Trophoblast cell (in vitro differentiated cells and primary cell): ENCODE data around the gene NELFB.

Source experiments
- DNase-seq, 2 donors: peaks; one replicate each; pipeline ENCODE4 v3.0.0-alpha.2; 2016
- H2AFZ ChIP-seq: 2 replicates; pipeline ENCODE4 v1.6.1; 2013; ENCODE audit warnings: low read length, moderate library complexity, mild to moderate bottlenecking; ENCODE audit not compliant: insufficient read depth, poor library complexity
- H2AK5ac ChIP-seq: 2 replicates; pipeline ENCODE4 v1.6.1; 2013; ENCODE audit warnings: mild to moderate bottlenecking, low read length
- H2BK120ac ChIP-seq: 2 replicates; pipeline ENCODE4 v1.6.1; 2013; ENCODE audit warnings: low read length, mild to moderate bottlenecking, moderate library complexity; ENCODE audit not compliant: insufficient read depth, poor library complexity
- H2BK12ac ChIP-seq: 2 replicates; pipeline ENCODE4 v1.6.1; 2013; ENCODE audit warnings: mild to moderate bottlenecking, low read length, moderate library complexity
- H2BK5ac ChIP-seq: 2 replicates; pipeline ENCODE4 v1.6.1; 2013; ENCODE audit warnings: low read length, low read depth, moderate library complexity, mild to moderate bottlenecking; ENCODE audit not compliant: poor library complexity
- H3K14ac ChIP-seq: 2 replicates; pipeline ENCODE4 v1.6.1; 2013; ENCODE audit warnings: mild to moderate bottlenecking, low read length
- H3K18ac ChIP-seq: 2 replicates; pipeline ENCODE4 v1.6.1; 2013; ENCODE audit warnings: mild to moderate bottlenecking, low read length
- H3K23ac ChIP-seq: 2 replicates; pipeline ENCODE4 v1.6.1; 2013; ENCODE audit warnings: low read length
- H3K27ac ChIP-seq: 2 replicates; pipeline ENCODE4 v1.5.1; 2013; ENCODE audit warnings: low read depth, mild to moderate bottlenecking, inconsistent platforms, low read length, moderate library complexity
- H3K27me3 ChIP-seq: 2 replicates; pipeline ENCODE4 v1.6.1; 2013; ENCODE audit warnings: inconsistent platforms, mild to moderate bottlenecking, low read length, moderate library complexity; ENCODE audit not compliant: insufficient read depth
- H3K36me3 ChIP-seq, 2 experiments: 1 replicate in 1 of 2; 2 replicates in 1 of 2; pipeline ENCODE4 v1.6.1; 2013; ENCODE audit warnings: low read length in 2 of 2, mild to moderate bottlenecking in 2 of 2, moderate library complexity in 1 of 2; ENCODE audit not compliant: insufficient read depth in 2 of 2, control insufficient read depth in 1 of 2
- H3K4ac ChIP-seq: 2 replicates; pipeline ENCODE4 v1.6.1; 2013; ENCODE audit warnings: low read depth, mild to moderate bottlenecking, low read length, moderate library complexity
- H3K4me1 ChIP-seq, 2 experiments: 1 replicate in 1 of 2; 2 replicates in 1 of 2; pipeline ENCODE4 v1.6.1; 2013; ENCODE audit warnings: low read length in 2 of 2, mild to moderate bottlenecking in 2 of 2, moderate library complexity in 1 of 2; ENCODE audit not compliant: insufficient read depth in 2 of 2, control insufficient read depth in 1 of 2
- H3K4me2 ChIP-seq: 2 replicates; pipeline ENCODE4 v1.6.1; 2013; ENCODE audit warnings: inconsistent platforms, mild to moderate bottlenecking, low read length, moderate library complexity
- H3K4me3 ChIP-seq: 2 replicates; pipeline ENCODE4 v1.5.1; 2013; ENCODE audit warnings: mild to moderate bottlenecking, low read depth, low read length, inconsistent platforms
- H3K79me1 ChIP-seq: one replicate; pipeline ENCODE4 v1.6.1; 2013; ENCODE audit warnings: low read length
- H3K79me2 ChIP-seq: 2 replicates; pipeline ENCODE4 v1.6.1; 2013; ENCODE audit warnings: low read length, mild to moderate bottlenecking; ENCODE audit not compliant: control insufficient read depth, insufficient read depth, poor library complexity
- H3K9ac ChIP-seq: 2 replicates; pipeline ENCODE4 v1.6.1; 2013; ENCODE audit warnings: mild to moderate bottlenecking, low read length
- H3K9me3 ChIP-seq: 2 replicates; pipeline ENCODE4 v1.6.1; 2013; ENCODE audit warnings: low read depth, mild to moderate bottlenecking, control low read depth, inconsistent platforms, low read length; ENCODE audit not compliant: insufficient read depth
- H4K12ac ChIP-seq: 2 replicates; pipeline ENCODE4 v1.6.1; 2013; ENCODE audit warnings: low read depth, mild to moderate bottlenecking, low read length, moderate library complexity
- H4K8ac ChIP-seq: 2 replicates; pipeline ENCODE4 v1.6.1; 2013; ENCODE audit warnings: low read depth, mild to moderate bottlenecking, low read length, moderate library complexity
- H4K91ac ChIP-seq: one replicate; pipeline ENCODE4 v1.6.1; 2013; ENCODE audit warnings: low read depth, mild to moderate bottlenecking, low read length, moderate library complexity
- WGBS: extraction: QIAGEN DNeasy Blood & Tissue Kit; methylation state at CpG from one replicate; pipeline ENCODE4 v1.1.7; 2013; ENCODE audit warnings: missing lambda C conversion rate; ENCODE audit not compliant: insufficient read length, insufficient coverage; ENCODE audit errors: extremely low coverage; 5-methylcytosine and 5-hydroxymethylcytosine counted together

Gene NELFB

DNA sequence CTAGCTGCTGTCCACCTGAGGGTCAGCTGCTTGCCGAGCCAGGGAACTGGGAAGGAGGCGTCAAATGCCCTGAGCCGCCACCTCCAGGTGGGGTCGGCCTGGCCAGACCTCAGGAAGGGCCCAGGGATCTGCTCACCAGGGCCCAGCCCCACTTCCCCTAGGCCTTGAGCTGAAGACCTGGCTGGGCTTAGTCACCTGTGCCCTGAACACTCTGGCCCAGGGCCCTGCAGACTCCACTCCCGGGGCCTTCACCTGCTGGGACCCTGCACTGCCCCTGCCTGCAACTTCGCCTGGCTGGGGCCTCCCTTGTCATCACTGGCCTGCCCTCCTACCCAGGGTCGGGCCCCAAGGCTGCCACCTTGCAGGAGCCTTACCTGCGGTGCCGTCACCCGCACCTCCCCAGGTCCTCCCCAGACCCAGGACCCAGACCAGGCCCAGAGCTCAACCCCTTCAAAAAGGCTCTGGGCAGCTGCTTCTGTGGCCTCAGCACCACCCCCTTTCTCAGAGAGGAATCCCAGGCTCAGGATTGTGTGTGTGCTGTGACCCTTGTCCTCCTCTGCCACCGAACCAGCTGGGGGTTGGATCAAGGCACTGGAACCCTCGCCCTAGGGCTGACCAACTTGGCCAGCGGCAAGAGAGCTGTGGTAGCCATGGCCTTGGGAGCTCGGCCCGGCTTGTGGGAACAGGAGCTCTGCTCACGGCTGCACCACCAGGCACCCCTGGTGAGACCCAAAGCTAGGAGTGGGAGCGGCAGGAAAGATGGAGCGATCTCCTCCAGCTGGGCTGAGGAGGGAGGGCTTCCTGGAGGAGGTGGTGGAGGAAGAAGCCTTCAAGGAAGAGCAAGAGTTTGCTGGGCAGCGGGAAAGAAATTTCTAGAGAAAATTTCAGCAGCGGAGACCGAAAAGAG, 1.2 kb upstream of the NELFB start:
- Histone ChIP-seq H3K23ac (no peak overlapping the region), H2AK5ac (peak overlapping the region; percentile 23), H3K14ac (peak overlapping the region; percentile 75), H3K4me2 (peak overlapping the region; percentile 99), H2AFZ (peak overlapping the region; percentile 89), H2BK120ac (no peak overlapping the region), H4K91ac (peak overlapping the region; percentile 74), H4K12ac (no peak overlapping the region), H3K79me1 (peaks cover 12% of the 10 kb centered on the region), H3K9me3 (peaks cover 2% of the 10 kb centered on the region), H3K36me3 (peaks cover 18 to 19% of the 10 kb centered on the region in 2 experiments), H3K9ac (no peak overlapping the region), H3K27me3 (no peaks in the 10 kb centered on the region), H3K18ac (peak overlapping the region; percentile 22), H2BK12ac (no peak overlapping the region), H3K4ac (no peak overlapping the region), H4K8ac (peak overlapping the region; percentile 98), H3K4me3 (peak overlapping the region; percentile 79), H3K4me1 (peaks cover 14 to 16% of the 10 kb centered on the region in 2 experiments), H3K27ac (no peak overlapping the region), H2BK5ac (no peak overlapping the region), H3K79me2 (peaks cover 12% of the 10 kb centered on the region)
- peak in 1 of 2 donors; percentile 37 for DNase-seq
- no CpG with 5 or more reads among the region's 21 CpGs for WGBS

GRCh38 chr9:137255448-137256114, 454 bp downstream of the NELFB start:
- Histone ChIP-seq H2BK12ac (no peak overlapping the region), H3K27me3 (no peaks in the 10 kb centered on the region), H3K4me3 (peak overlapping the region; percentile 96), H3K9me3 (no peaks in the 10 kb centered on the region), H3K4me1 (peaks cover 14 to 16% of the 10 kb centered on the region in 2 experiments), H4K91ac (peak overlapping the region; percentile 74), H3K79me1 (peaks cover 12% of the 10 kb centered on the region), H3K18ac (peak overlapping the region; percentile 58), H3K79me2 (peaks cover 12% of the 10 kb centered on the region), H2BK5ac (peak overlapping the region; percentile 64), H3K4ac (peak overlapping the region; percentile 49), H2AFZ (peak overlapping the region; percentile 77), H2AK5ac (peak overlapping the region; percentile 62), H4K8ac (peak overlapping the region; percentile 86), H3K27ac (peak overlapping the region; percentile 55), H4K12ac (peak overlapping the region; percentile 70), H3K36me3 (peaks cover 22 to 23% of the 10 kb centered on the region in 2 experiments), H3K14ac (peak overlapping the region; percentile 90), H2BK120ac (peak overlapping the region; percentile 67), H3K23ac (no peak overlapping the region), H3K4me2 (peak overlapping the region; percentile 69), H3K9ac (peak overlapping the region; percentile 75)
- WGBS, result no CpG with 5 or more reads among the region's 51 CpGs
- DNase-seq, result no peak

DNA sequence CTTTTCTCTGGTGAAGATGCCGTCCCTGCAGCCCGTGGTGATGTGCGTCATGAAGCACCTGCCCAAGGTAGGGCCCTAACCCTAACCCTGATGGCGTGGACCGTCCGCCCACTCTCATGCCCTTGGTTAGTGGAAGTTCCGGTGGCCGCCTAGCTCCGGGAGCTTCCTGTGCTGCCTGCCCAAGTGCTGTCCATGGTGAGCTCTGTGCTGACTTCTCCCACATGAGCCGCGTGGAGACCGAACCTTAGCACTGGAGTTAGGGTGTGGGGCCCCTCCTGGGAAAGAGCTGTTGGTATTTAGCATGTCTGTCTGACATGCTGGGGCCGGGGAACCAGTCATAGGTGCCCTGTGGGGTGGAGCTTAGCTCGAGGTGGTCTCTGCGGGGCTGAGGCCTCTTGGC, 1.2 kb downstream of the NELFB start:
- H2BK120ac ChIP-seq, result no peak overlapping the region
- no peak overlapping the region for H3K9ac ChIP-seq
- H3K4me1 ChIP-seq, result peaks cover 14 to 16% of the 10 kb centered on the region in 2 experiments
- H2BK5ac ChIP-seq, result no peak overlapping the region
- H3K79me1 ChIP-seq, result peaks cover 12% of the 10 kb centered on the region
- H4K91ac ChIP-seq, result no peak overlapping the region
- peak overlapping the region; percentile 96 for H3K4me3 ChIP-seq
- H4K12ac ChIP-seq, result no peak overlapping the region
- H4K8ac ChIP-seq, result no peak overlapping the region
- no peak overlapping the region for H2AK5ac ChIP-seq
- no peak for DNase-seq
- no peak overlapping the region for H3K14ac ChIP-seq
- H3K27ac ChIP-seq, result no peak overlapping the region
- WGBS, result no CpG with 5 or more reads among the region's 15 CpGs
- peaks cover 12% of the 10 kb centered on the region for H3K79me2 ChIP-seq
- H2AFZ ChIP-seq, result no peak overlapping the region
- peaks cover 22 to 23% of the 10 kb centered on the region in 2 experiments for H3K36me3 ChIP-seq
- no peak overlapping the region for H3K18ac ChIP-seq
- H3K4me2 ChIP-seq, result peak overlapping the region; percentile 69
- no peaks in the 10 kb centered on the region for H3K27me3 ChIP-seq
- no peak overlapping the region for H3K23ac ChIP-seq
- H3K4ac ChIP-seq, result peak overlapping the region; percentile 1
- no peaks in the 10 kb centered on the region for H3K9me3 ChIP-seq
- no peak overlapping the region for H2BK12ac ChIP-seq

DNA sequence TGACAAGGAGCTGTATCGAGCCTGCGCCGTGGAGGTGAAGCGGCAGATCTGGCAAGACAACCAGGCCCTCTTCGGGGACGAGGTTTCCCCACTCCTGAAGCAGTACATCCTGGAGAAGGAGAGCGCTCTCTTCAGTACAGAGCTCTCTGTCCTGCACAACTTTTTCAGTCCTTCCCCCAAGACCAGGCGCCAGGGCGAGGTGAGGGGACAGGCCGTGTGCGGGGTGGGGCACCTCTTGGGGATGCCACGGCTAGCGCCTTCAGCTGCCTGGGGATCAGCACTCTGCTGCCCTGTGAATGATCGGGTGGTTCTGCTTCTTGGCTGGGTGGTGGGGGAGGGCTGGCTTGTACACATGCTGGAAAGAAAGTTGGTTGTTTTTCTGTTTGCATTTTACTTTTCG, 1.7 kb downstream of the NELFB start:
- peak overlapping the region; percentile 12 for H3K4ac ChIP-seq
- H4K8ac ChIP-seq, result no peak overlapping the region
- H2AK5ac ChIP-seq, result no peak overlapping the region
- no peak overlapping the region for H2BK5ac ChIP-seq
- no peak overlapping the region for H3K4me2 ChIP-seq
- no peak overlapping the region for H3K14ac ChIP-seq
- no peak for DNase-seq
- WGBS, result no CpG with 5 or more reads among the region's 15 CpGs
- no peak overlapping the region for H3K9ac ChIP-seq
- H2BK120ac ChIP-seq, result no peak overlapping the region
- H3K18ac ChIP-seq, result no peak overlapping the region
- no peak overlapping the region for H3K23ac ChIP-seq
- H3K4me3 ChIP-seq, result no peak overlapping the region
- H2AFZ ChIP-seq, result no peak overlapping the region
- no peaks in the 10 kb centered on the region for H3K27me3 ChIP-seq
- no peak overlapping the region for H2BK12ac ChIP-seq
- peaks cover 22 to 23% of the 10 kb centered on the region in 2 experiments for H3K36me3 ChIP-seq
- peaks cover 12% of the 10 kb centered on the region for H3K79me2 ChIP-seq
- peaks cover 12% of the 10 kb centered on the region for H3K79me1 ChIP-seq
- no peak overlapping the region for H3K27ac ChIP-seq
- no peaks in the 10 kb centered on the region for H3K9me3 ChIP-seq
- no peak overlapping the region for H4K12ac ChIP-seq
- no peak overlapping the region for H4K91ac ChIP-seq
- H3K4me1 ChIP-seq, result peaks cover 14 to 16% of the 10 kb centered on the region in 2 experiments
